GM12878 (cell line): ENCODE data around the gene NNMT. TPM values are rescaled to one million over a fixed set of nuclear protein-coding genes. Genes with fewer than 3 reads are reported as not detected.

Source experiments
- ATAC-seq: fragments of 200-7000 bp; cut with Tn5 transposase; 3 replicates; pipeline ENCODE4 v1.9.1; 2020; ENCODE audit warnings: mild to moderate bottlenecking, moderate library complexity
- BruUV-seq: library from RNA; stranded (reverse); fragments of 400-500 nt; replicated peaks from 2 replicates; lab custom pipeline; 2021; lab: Mats Ljungman, UMichigan
- CTCF ChIA-PET: fragments of 300-600 bp; sonication (Branson Sonifier 250); formaldehyde crosslinking; extraction: SDS; loops from one replicate; lab custom pipeline; 2021; ENCODE audit warnings: inconsistent platforms; lab: Yijun Ruan, JAX
- POLR2A ChIA-PET: fragments of 350-600 bp; formaldehyde crosslinking; extraction: SDS; loops from one replicate; lab custom pipeline; 2021; ENCODE audit warnings: inconsistent platforms; lab: Charles Lee
- RAD21 ChIA-PET: fragments of 300-600 bp; sonication (Branson Sonifier 250); formaldehyde crosslinking; loops from one replicate; lab custom pipeline; 2023; ENCODE audit warnings: antibody characterized with exemption; ENCODE audit not compliant: unreplicated experiment; lab: Charles Lee
- SMC1A ChIA-PET: fragments of 300-600 bp; sonication (Branson Sonifier 250); formaldehyde crosslinking; loops from one replicate; lab custom pipeline; 2023; ENCODE audit not compliant: unreplicated experiment, uncharacterized antibody; lab: Charles Lee
- DNase-seq: peaks from one replicate; pipeline ENCODE4 v3.0.0-alpha.2; 2011; ENCODE audit warnings: low read depth, low spot score
- FAIRE-seq: peaks from 3 replicates; lab custom pipeline; 2011; peaks lifted over from hg19 to GRCh38; lab: Jason Lieb, UNC
- H2AFZ ChIP-seq: 2 replicates; pipeline ENCODE4 v1.6.0; 2011; ENCODE audit warnings: low read depth, low read length, control low read depth; ENCODE audit not compliant: control insufficient read depth
- H3K27ac ChIP-seq: 2 replicates; pipeline ENCODE4 v1.5.1; 2011; ENCODE audit warnings: control low read depth; ENCODE audit not compliant: control insufficient read depth, insufficient read depth
- H3K27me3 ChIP-seq, 2 experiments: replicated peaks in 1 of 2; 2 replicates each; pipeline versions ENCODE4 v1.6.0 to v1.6.1; 2011; ENCODE audit warnings: low read length in 1 of 2; ENCODE audit not compliant: control insufficient read depth in 2 of 2, insufficient read depth in 2 of 2
- H3K36me3 ChIP-seq, 2 experiments: 2 replicates each; pipeline ENCODE4 v1.5.1; 2011; ENCODE audit warnings: low read length in 1 of 2; ENCODE audit not compliant: control insufficient read depth in 2 of 2, insufficient read depth in 2 of 2
- H3K4me1 ChIP-seq: 2 replicates; pipeline ENCODE4 v1.6.1; 2011; ENCODE audit warnings: mild to moderate bottlenecking, low read length, moderate library complexity, mixed read lengths; ENCODE audit not compliant: control insufficient read depth, insufficient read depth
- H3K4me2 ChIP-seq: 2 replicates; pipeline ENCODE4 v1.6.0; 2011; ENCODE audit warnings: control low read depth; ENCODE audit not compliant: control insufficient read depth, insufficient read depth
- H3K4me3 ChIP-seq: fragments of 200-600 bp; sonication (generic); 2 replicates; pipeline ENCODE4 v1.5.1; 2016
- H3K79me2 ChIP-seq: 2 replicates; pipeline ENCODE4 v1.6.0; 2011; ENCODE audit warnings: low read length; ENCODE audit not compliant: control insufficient read depth, insufficient read depth
- H3K9ac ChIP-seq: 2 replicates; pipeline ENCODE4 v1.8.0; 2011; ENCODE audit warnings: low read length, control low read depth, mixed read lengths; ENCODE audit not compliant: control insufficient read depth, insufficient read depth
- H3K9me3 ChIP-seq: replicated peaks from 3 replicates; pipeline ENCODE4 v1.5.1; 2011; ENCODE audit warnings: mild to moderate bottlenecking, low read length; ENCODE audit not compliant: control insufficient read depth, insufficient read depth
- H4K20me1 ChIP-seq: 2 replicates; pipeline ENCODE4 v1.6.0; 2011; ENCODE audit not compliant: control insufficient read depth, insufficient read depth
- ATF7 ChIP-seq: fragments of 450-650 bp; IDR thresholded peaks from 2 replicates; pipeline ENCODE4 v1.6.1; 2016; ENCODE audit warnings: low read depth, mild to moderate bottlenecking
- CHD1 ChIP-seq: IDR thresholded peaks from 2 replicates; pipeline ENCODE4 v1.6.1; 2012; ENCODE audit warnings: low read depth, low read length, improper control_type of control experiment
- EGR1 ChIP-seq, 2 experiments: IDR thresholded peaks; 1 replicate in 1 of 2; 2 replicates in 1 of 2; pipeline ENCODE4 v1.6.1; 2011 to 2012; ENCODE audit warnings: low read depth in 2 of 2, low read length in 2 of 2, borderline replicate concordance in 1 of 2, mild to moderate bottlenecking in 1 of 2, moderate library complexity in 1 of 2
- HDAC2 ChIP-seq: fragments of 200-600 bp; sonication (generic); IDR thresholded peaks from 2 replicates; pipeline ENCODE4 v1.6.1; 2017
- HDAC6 ChIP-seq: fragments of 200-600 bp; sonication (generic); IDR thresholded peaks from one replicate; pipeline ENCODE4 v1.8.0; 2017; ENCODE audit warnings: antibody characterized with exemption; ENCODE audit not compliant: unreplicated experiment
- MEF2B ChIP-seq: fragments of 450-650 bp; IDR thresholded peaks from 2 replicates; pipeline ENCODE4 v1.6.1; 2018; ENCODE audit warnings: mild to moderate bottlenecking, moderate library complexity; ENCODE audit not compliant: partially characterized antibody, poor library complexity, severe bottlenecking
- PAX5 ChIP-seq: IDR thresholded peaks from 2 replicates; pipeline ENCODE4 v1.6.1; 2011; ENCODE audit warnings: low read depth, low read length, borderline replicate concordance
- PAX8 ChIP-seq: fragments of 450-650 bp; IDR thresholded peaks from 2 replicates; pipeline ENCODE4 v1.6.1; 2017; ENCODE audit warnings: mild to moderate bottlenecking, moderate library complexity
- RBBP5 ChIP-seq: fragments of 200-600 bp; sonication (generic); conservative IDR thresholded peaks from 2 replicates; pipeline ENCODE4 v1.6.1; 2016
- RELB ChIP-seq: fragments of 450-650 bp; IDR thresholded peaks from 2 replicates; pipeline ENCODE4 v1.6.1; 2017; ENCODE audit warnings: low read depth, mild to moderate bottlenecking, moderate library complexity
- RUNX3 ChIP-seq: IDR thresholded peaks from 2 replicates; pipeline ENCODE4 v1.6.1; 2012; ENCODE audit warnings: low read length, inconsistent platforms
- SREBF1 ChIP-seq: IDR thresholded peaks from 2 replicates; pipeline ENCODE4 v1.6.1; 2012; ENCODE audit warnings: mild to moderate bottlenecking, low read length
- TAF1 ChIP-seq: IDR thresholded peaks from 2 replicates; pipeline ENCODE4 v1.6.1; 2011; ENCODE audit warnings: mild to moderate bottlenecking, low read depth, low read length, borderline replicate concordance
- TBL1XR1 ChIP-seq: IDR thresholded peaks from 2 replicates; pipeline ENCODE4 v1.6.1; 2012; ENCODE audit warnings: low read depth, low read length, improper control_type of control experiment
- TCF3 ChIP-seq: IDR thresholded peaks from 2 replicates; pipeline ENCODE4 v1.6.1; 2012; ENCODE audit warnings: low read depth, mild to moderate bottlenecking, low read length, borderline replicate concordance; ENCODE audit not compliant: insufficient read depth
- ZBED1 ChIP-seq: IDR thresholded peaks from 2 replicates; pipeline ENCODE4 v1.6.1; 2016; ENCODE audit warnings: borderline replicate concordance
- ZNF274 ChIP-seq: IDR thresholded peaks from one replicate; pipeline ENCODE4 v1.8.0; 2011; ENCODE audit not compliant: insufficient read length, insufficient read depth
- ZNF592 ChIP-seq: fragments of 450-650 bp; IDR thresholded peaks from 2 replicates; pipeline ENCODE4 v1.6.1; 2017; ENCODE audit warnings: mild to moderate bottlenecking, moderate library complexity
- ZZZ3 ChIP-seq: IDR thresholded peaks from 2 replicates; pipeline ENCODE4 v1.6.1; 2011; ENCODE audit warnings: low read depth; ENCODE audit not compliant: control insufficient read depth, insufficient read length
- WGBS: methylation state at CpG from one replicate; pipeline ENCODE4 v1.1.6; 2016; ENCODE audit warnings: low lambda C conversion rate; ENCODE audit not compliant: insufficient replicate concordance, insufficient coverage; ENCODE audit errors: missing lambda C conversion rate; 5-methylcytosine and 5-hydroxymethylcytosine counted together
- in situ Hi-C: fragments of 300-500 bp; cut with MboI; formaldehyde crosslinking; loops from 9 replicates; pipeline ENCODE4 v1.14.3; 2018; ENCODE audit warnings: mixed read lengths
- intact Hi-C: fragments of 100-400 bp; cut with micrococcal nuclease; formaldehyde crosslinking; loops from one replicate; pipeline ENCODE4 v1.14.2; 2022; ENCODE audit not compliant: unreplicated experiment
- polyA plus RNA-seq, 11 experiments: library from polyadenylated mRNA; depleted of rRNA in 4 of 11; unstranded in 6 of 11; stranded (reverse) in 5 of 11; fragments of >200 nt; fragmentation: Nextera tagmentation in 4 of 11; fragmentation: Illumina TruSeq in 1 of 11; extraction: Ambion mirVana in 4 of 11; extraction: Trizol in 1 of 11; gene quantifications; 1 replicate in 1 of 11; 2 replicates in 10 of 11; pipeline versions ENCODE4 v1.2.1 to v1.2.3, GENCODE V29; 2011 to 2016; ENCODE audit warnings: inconsistent platforms in 2 of 11, missing spikeins in 2 of 11, low read depth in 1 of 11
- total RNA-seq, 4 experiments: library from RNA; depleted of rRNA in 3 of 4; stranded (reverse); fragments of >200 nt in 3 of 4; fragmentation: Illumina TruSeq in 1 of 4; extraction: Trizol in 1 of 4; gene quantifications; 2 replicates each; pipeline versions ENCODE4 v1.2.1 to v1.2.3, GENCODE V29; 2013 to 2021

The NNMT gene
- total and polyA plus RNA-seq, 10 of the 15 experiments (the other 5 are each of a cell fraction or from before 2014, with no cell fraction given), result 0.46 TPM; not detected in 9

- intact Hi-C loops, result loop anchor here (5.0 kb wide), 1 partner anchor 264 kb away; no protein-coding TSS in a partner anchor
- ChIA-PET RAD21 (no interaction called here), POLR2A (no interaction called here), CTCF (interaction anchor here (0.7 kb wide), 1 partner anchor 108 kb away, joined by 3 read pairs; no protein-coding TSS in a partner anchor), SMC1A (no interaction called here)
- no peaks in the 10 kb centered on the region for H3K36me3 ChIP-seq
- TF ChIP-seq CHD1 (no peak), RBBP5 (no peak), SREBF1 (no peak), TBL1XR1 (no peak), RELB (no peak), PAX8 (no peak), ZZZ3 (no peak), ZNF592 (no peak), MEF2B (no peak), ZBED1 (no peak), TAF1 (no peak), HDAC6 (no peak), EGR1 (IDR thresholded peaks at IDR 0.05; ENCODE audit: borderline replicate concordance in 1 of 2, low read depth in 2 of 2, low read length in 2 of 2) (no peak), HDAC2 (no peak), RUNX3 (no peak), PAX5 (no peak), ZNF274 (no peak), TCF3 (no peak), ATF7 (no peak)
- in situ Hi-C loops, result loop anchor here (10.0 kb wide), 1 partner anchor 252 kb away; the partner anchor contains the start of gene NXPE4
- no peak for DNase-seq
- H3K9ac ChIP-seq, result no peak overlapping the region
- no peak for FAIRE-seq
- no peak for ATAC-seq
- WGBS, result 40% methylated on average over 6 of the region's 6 CpGs
- no TSS peak for BruUV-seq
- H3K27me3 ChIP-seq, result peaks cover 0 to 4% of the 10 kb centered on the region in 2 experiments; a peak in 3 of 4 replicates
- no peaks in the 10 kb centered on the region for H3K79me2 ChIP-seq
- H3K9me3 ChIP-seq, result no peaks in the 10 kb centered on the region
- no peak overlapping the region for H2AFZ ChIP-seq
- H4K20me1 ChIP-seq, result no peaks in the 10 kb centered on the region
- H3K4me3 ChIP-seq, result no peak overlapping the region
- H3K27ac ChIP-seq, result no peak overlapping the region
- no peak overlapping the region for H3K4me2 ChIP-seq
- no peaks in the 10 kb centered on the region for H3K4me1 ChIP-seq
Observed at GRCh38 chr11:114343020-114343419, 46.8 kb downstream of the NNMT start.
